C1 segment of cervical spinal cord (tissue), 14 donors: ENCODE measurements around the gene GSTT2B.
"Not testable (repeated sequence)": the region's sequence is repeated elsewhere in the genome, so short reads cannot be mapped to it uniquely, and the experiment has no call there.

Experiments
- DNase-seq, 14 donors: peaks; one replicate each; lab custom pipeline; 2025; lab: John Stamatoyannopoulos, UW

The GSTT2B gene

GRCh38 chr22:23940166-23940565 lies 20.8 kb downstream of the GSTT2B start:
- not testable (repeated sequence) for DNase-seq

GRCh38 chr22:23939017-23939357 lies 22.0 kb downstream of the GSTT2B start:
- DNase-seq, result no peak

GRCh38 chr22:23938328-23939016 lies 22.5 kb downstream of the GSTT2B start:
- no peak for DNase-seq

- DNase-seq, result no peak
Observed at GRCh38 chr22:23926561-23926960, 34.4 kb downstream of the GSTT2B start.

- DNase-seq, result no peak
Observed at GRCh38 chr22:23925020-23925606, 35.9 kb downstream of the GSTT2B start.

GRCh38 chr22:23922921-23923320 lies 38.1 kb downstream of the GSTT2B start:
- DNase-seq, result no peak

- not testable (repeated sequence) for DNase-seq
Observed at GRCh38 chr22:23921586-23922201, 39.3 kb downstream of the GSTT2B start.

GRCh38 chr22:23920267-23920611 lies 40.8 kb downstream of the GSTT2B start:
- DNase-seq, result not testable (repeated sequence)

GRCh38 chr22:23915290-23915689 lies 45.7 kb downstream of the GSTT2B start:
- DNase-seq, result no peak

GRCh38 chr22:23913661-23914353 lies 47.2 kb downstream of the GSTT2B start:
- DNase-seq, result peak; percentile 63 to 99 (median 97)

GRCh38 chr22:23913306-23913660 lies 47.7 kb downstream of the GSTT2B start:
- no peak for DNase-seq

GRCh38 chr22:23912293-23912903 lies 48.6 kb downstream of the GSTT2B start:
- no peak for DNase-seq

GRCh38 chr22:23911318-23911980 lies 49.5 kb downstream of the GSTT2B start:
- no peak for DNase-seq

GRCh38 chr22:23910496-23911190 lies 50.4 kb downstream of the GSTT2B start:
- no peak for DNase-seq

- DNase-seq, result peak in 1 of 14 donors; percentile 58
Observed at GRCh38 chr22:23909296-23909898, 51.6 kb downstream of the GSTT2B start.

- no peak for DNase-seq
Observed at GRCh38 chr22:23908587-23909205, 52.3 kb downstream of the GSTT2B start.

GRCh38 chr22:23907423-23907822 lies 53.6 kb downstream of the GSTT2B start:
- not testable (repeated sequence) for DNase-seq
